ENCODE results near the gene ALG2. TPM values are rescaled to one million over a fixed set of nuclear protein-coding genes. Genes with fewer than 3 reads are reported as not detected.
A peak's percentile ranks its signal among the peaks of the same experiment; 100 is the strongest.
"Not testable (repeated sequence)": the region's sequence is repeated elsewhere in the genome, so short reads cannot be mapped to it uniquely, and the experiment has no call there.

ALG2 gene
- total RNA-seq, 1 donor from 2014 or later = 19.7 TPM

- intact Hi-C loops (cut with DNase I) = no loop called here
- ATAC-seq (no peak), DNase-seq (ENCODE audit: low spot score) (no peak)
Observed at GRCh38 chr9:99239341-99240060, 17.8 kb upstream of the ALG2 start.

DNA sequence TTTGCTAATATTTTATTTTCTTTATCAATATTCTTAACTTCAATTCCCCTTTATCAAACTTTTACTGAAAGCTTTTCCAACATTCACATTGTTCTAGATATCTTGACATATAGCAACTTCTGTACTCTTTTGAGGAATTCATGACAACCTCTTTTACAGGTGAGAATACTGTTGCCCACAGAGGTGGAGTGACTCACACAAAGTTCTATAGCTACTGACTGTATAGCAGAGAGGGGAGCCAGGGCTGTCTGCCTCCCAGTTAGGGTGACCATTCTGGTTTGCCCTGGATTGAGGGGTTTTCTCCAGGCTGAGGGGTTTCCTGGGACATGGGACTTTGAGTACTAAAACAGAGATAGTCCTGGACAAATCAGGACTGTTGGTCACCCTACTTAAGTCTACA lies 16.6 kb upstream of the ALG2 start:
- DNase-seq (ENCODE audit: low spot score) = no peak
- intact Hi-C loops (cut with DNase I) = no loop called here
- ATAC-seq = no peak

DNA sequence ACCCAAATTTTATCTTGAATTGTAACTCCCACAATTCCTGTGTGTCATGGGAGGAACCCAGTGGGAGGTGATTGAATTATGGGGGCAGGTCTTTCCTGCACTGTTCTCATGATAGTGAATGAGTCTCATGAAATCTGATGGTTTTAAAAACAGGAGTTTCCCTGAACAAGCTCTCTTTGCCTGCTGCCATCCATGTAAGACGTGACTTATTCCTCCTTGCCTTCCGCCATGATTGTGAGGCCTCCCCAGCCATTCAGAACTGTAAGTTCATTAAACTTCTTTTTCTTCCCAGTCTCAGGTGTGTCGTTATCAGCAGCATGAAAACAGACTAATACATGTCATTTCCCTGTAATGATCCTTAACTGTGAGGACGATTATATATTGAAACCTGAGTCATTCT lies 16.1 kb upstream of the ALG2 start:
- ATAC-seq; intact Hi-C loops (cut with DNase I); DNase-seq (ENCODE audit: low spot score): not testable (repeated sequence)

- intact Hi-C loops (cut with DNase I) = no loop called here
- ATAC-seq (no peak), DNase-seq (ENCODE audit: low spot score) (no peak)
Observed at GRCh38 chr9:99237356-99237755, 15.6 kb upstream of the ALG2 start.

GRCh38 chr9:99235926-99236634 lies 14.3 kb upstream of the ALG2 start:
- DNase-seq (ENCODE audit: low spot score) = no peak
- intact Hi-C loops (cut with DNase I) = no loop called here
- ATAC-seq = no peak

DNA sequence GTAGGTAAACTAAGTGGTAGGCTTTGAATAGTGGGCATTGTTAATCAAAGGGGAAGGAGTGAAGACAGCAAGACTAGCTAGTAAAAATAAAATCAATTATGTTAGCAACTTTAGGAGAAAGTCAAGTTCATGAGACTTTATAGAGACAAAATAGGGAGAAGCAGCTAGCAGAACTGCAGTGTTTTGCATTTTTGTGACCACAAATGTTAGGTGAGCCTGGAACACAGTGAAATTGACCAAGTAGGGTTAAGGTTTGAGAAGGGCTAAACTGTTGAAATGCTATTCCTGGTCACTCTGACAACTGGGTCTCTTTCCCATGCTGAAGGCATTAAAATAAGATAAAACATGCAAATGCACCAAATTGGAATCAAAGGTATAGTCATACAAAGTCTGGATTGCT lies 13.3 kb upstream of the ALG2 start:
- DNase-seq (ENCODE audit: low spot score) = no peak
- ATAC-seq = no peak
- intact Hi-C loops (cut with DNase I) = no loop called here

GRCh38 chr9:99234618-99235017 lies 12.9 kb upstream of the ALG2 start:
- ATAC-seq = no peak
- no peak for DNase-seq (ENCODE audit: low spot score)
- intact Hi-C loops (cut with DNase I) = no loop called here

GRCh38 chr9:99231711-99232110 lies 10.0 kb upstream of the ALG2 start:
- intact Hi-C loops (cut with DNase I) = no loop called here
- ATAC-seq = no peak
- no peak for DNase-seq (ENCODE audit: low spot score)

- intact Hi-C loops (cut with DNase I) = no loop called here
- no peak for DNase-seq (ENCODE audit: low spot score)
- ATAC-seq = no peak
Observed at GRCh38 chr9:99230206-99230605, 8.5 kb upstream of the ALG2 start.

GRCh38 chr9:99226054-99226453 lies 4.3 kb upstream of the ALG2 start:
- intact Hi-C loops (cut with DNase I) = no loop called here
- DNase-seq (ENCODE audit: low spot score) (no peak), ATAC-seq (no peak)

DNA sequence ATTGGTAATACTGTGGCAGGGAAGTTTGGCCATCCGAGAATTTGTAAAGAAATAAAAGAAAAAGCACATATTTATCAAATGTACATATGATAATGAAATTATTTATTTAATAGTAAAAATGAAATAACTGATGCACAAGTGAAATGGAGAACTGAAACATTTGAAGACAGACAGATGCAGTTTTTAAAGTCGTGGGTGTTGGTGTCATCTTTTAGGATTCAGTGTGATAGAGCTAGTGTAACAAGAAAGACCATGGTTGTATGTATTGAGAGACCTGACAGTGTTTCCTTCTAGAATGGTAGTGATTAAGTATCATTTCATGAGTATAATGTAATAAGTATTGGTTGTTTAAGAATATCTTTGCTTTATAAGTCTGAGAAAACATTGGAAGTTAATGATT lies 2.7 kb upstream of the ALG2 start:
- DNase-seq (ENCODE audit: low spot score) (no peak), ATAC-seq (no peak)
- intact Hi-C loops (cut with DNase I) = loop anchor here (1.0 kb wide), 1 partner anchor 43 kb away; no protein-coding TSS in a partner anchor

GRCh38 chr9:99222416-99223270 lies 901 bp upstream of the ALG2 start:
- no peak for DNase-seq (ENCODE audit: low spot score)

GRCh38 chr9:99221266-99221620 lies 499 bp downstream of the ALG2 start:
- ATAC-seq (no peak), DNase-seq (ENCODE audit: low spot score) (no peak)
- intact Hi-C loops (cut with DNase I) = no loop called here

More at GRCh38 chr9:99222416-99223270, 901 bp upstream of the ALG2 start:
- peak; percentile 58 for ATAC-seq
- intact Hi-C loops (cut with DNase I) = no loop called here

GRCh38 chr9:99220011-99220410 lies 1.7 kb downstream of the ALG2 start:
- intact Hi-C loops (cut with DNase I) = no loop called here
- ATAC-seq = no peak
- no peak for DNase-seq (ENCODE audit: low spot score)

- intact Hi-C loops (cut with DNase I) = no loop called here
- ATAC-seq = no peak
- no peak for DNase-seq (ENCODE audit: low spot score)
Observed at GRCh38 chr9:99216073-99216472, 5.7 kb downstream of the ALG2 start.

- ATAC-seq (no peak), DNase-seq (ENCODE audit: low spot score) (no peak)
- intact Hi-C loops (cut with DNase I) = no loop called here
Observed at GRCh38 chr9:99213197-99213596, 8.5 kb downstream of the ALG2 start.

- intact Hi-C loops (cut with DNase I) = no loop called here
- no peak for ATAC-seq
Observed at GRCh38 chr9:99211746-99212145, 10.0 kb downstream of the ALG2 start.

GRCh38 chr9:99210572-99210971 lies 11.2 kb downstream of the ALG2 start:
- ATAC-seq (no peak), DNase-seq (ENCODE audit: low spot score) (no peak)
- intact Hi-C loops (cut with DNase I) = no loop called here

More at GRCh38 chr9:99211746-99212145, 10.0 kb downstream of the ALG2 start:
- DNase-seq (ENCODE audit: low spot score) = no peak

DNA sequence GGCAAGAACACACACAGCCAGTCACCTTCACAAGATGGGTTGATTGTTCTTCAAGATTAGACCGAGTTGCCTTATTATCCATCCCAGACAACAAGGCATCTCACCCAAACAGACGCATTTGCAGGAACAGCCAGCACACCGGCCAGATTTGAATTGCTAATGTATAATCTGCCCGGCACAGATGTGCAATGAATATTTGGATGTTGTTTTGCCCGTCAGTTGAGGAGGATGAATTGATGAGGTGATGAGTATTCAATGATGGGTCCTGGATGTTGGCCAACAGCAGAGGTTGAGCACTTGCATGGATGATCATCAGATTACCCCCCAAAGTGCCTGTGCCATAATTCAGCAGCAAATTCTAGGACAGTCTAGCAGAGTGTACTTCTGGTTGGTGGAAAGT lies 20.1 kb downstream of the ALG2 start:
- ATAC-seq = no peak
- intact Hi-C loops (cut with DNase I) = no loop called here
- no peak for DNase-seq (ENCODE audit: low spot score)

Measured in sciatic nerve (tissue), 2 donors.